Muscle layer of duodenum (tissue), 2 donors: Measurements from ENCODE around the gene ARTN.

Experiments used
- H3K27ac ChIP-seq: one replicate; pipeline ENCODE4 v1.7.0; 2013; ENCODE audit warnings: mild to moderate bottlenecking, low read length
- H3K27me3 ChIP-seq: one replicate; pipeline ENCODE4 v1.7.0; 2013; ENCODE audit warnings: low read depth, mild to moderate bottlenecking, control low read depth, low read length
- H3K36me3 ChIP-seq, 2 donors: one replicate each; pipeline ENCODE4 v1.7.0; 2013; ENCODE audit warnings: low read length in 2 of 2, control low read depth in 1 of 2, mild to moderate bottlenecking in 1 of 2; ENCODE audit not compliant: insufficient read depth in 2 of 2, control insufficient read depth in 1 of 2
- H3K4me1 ChIP-seq, 2 donors: one replicate each; pipeline ENCODE4 v1.7.0; 2013; ENCODE audit warnings: low read length in 2 of 2, mild to moderate bottlenecking in 2 of 2, control low read depth in 1 of 2, moderate library complexity in 1 of 2; ENCODE audit not compliant: insufficient read depth in 2 of 2, control insufficient read depth in 1 of 2
- H3K4me3 ChIP-seq, 2 donors: one replicate each; pipeline ENCODE4 v1.7.0; 2013; ENCODE audit warnings: low read length in 2 of 2, low read depth in 1 of 2, mild to moderate bottlenecking in 1 of 2
- H3K9me3 ChIP-seq, 2 donors: one replicate each; pipeline ENCODE4 v1.7.0; 2013; ENCODE audit warnings: low read length in 2 of 2, control low read depth in 1 of 2, mild to moderate bottlenecking in 1 of 2; ENCODE audit not compliant: control insufficient read depth in 1 of 2
- donor health status: healthy.

Gene ARTN

GRCh38 chr1:43951021-43951985 is 17.7 kb downstream of the ARTN start:
- H3K9me3 ChIP-seq: no peaks in the 10 kb centered on the region
- no peaks in the 10 kb centered on the region for H3K27me3 ChIP-seq
- H3K36me3 ChIP-seq: peaks cover 11 to 13% of the 10 kb centered on the region in 2 donors
- no peak overlapping the region for H3K27ac ChIP-seq
- H3K4me3 ChIP-seq: no peak overlapping the region
- peaks cover 10 to 21% of the 10 kb centered on the region in 2 donors for H3K4me1 ChIP-seq

GRCh38 chr1:43952731-43953346 is 19.2 kb downstream of the ARTN start:
- Histone ChIP-seq H3K4me3 (no peak overlapping the region), H3K27ac (no peak overlapping the region), H3K4me1 (peaks cover 6 to 14% of the 10 kb centered on the region in 2 donors)

GRCh38 chr1:43953361-43953760 is 19.8 kb downstream of the ARTN start:
- H3K27ac ChIP-seq: no peak overlapping the region
- H3K9me3 ChIP-seq: no peaks in the 10 kb centered on the region
- H3K4me3 ChIP-seq: no peak overlapping the region
- peaks cover under 1 to 9% of the 10 kb centered on the region in 2 donors for H3K4me1 ChIP-seq
- H3K36me3 ChIP-seq: peaks cover 30 to 32% of the 10 kb centered on the region in 2 donors
- H3K27me3 ChIP-seq: no peaks in the 10 kb centered on the region

More at GRCh38 chr1:43952731-43953346, 19.2 kb downstream of the ARTN start:
- Histone ChIP-seq H3K36me3 (peaks cover 25 to 26% of the 10 kb centered on the region in 2 donors), H3K9me3 (no peaks in the 10 kb centered on the region), H3K27me3 (no peaks in the 10 kb centered on the region)

- H3K27me3 ChIP-seq: no peaks in the 10 kb centered on the region
- H3K4me1 ChIP-seq: peaks cover 0 to 2% of the 10 kb centered on the region in 2 donors
- no peak overlapping the region for H3K4me3 ChIP-seq
- H3K9me3 ChIP-seq: no peaks in the 10 kb centered on the region
- H3K27ac ChIP-seq: no peak overlapping the region
- H3K36me3 ChIP-seq: peaks cover 37% of the 10 kb centered on the region in 2 donors
Observed at GRCh38 chr1:43954036-43954435, 20.4 kb downstream of the ARTN start.

- Histone ChIP-seq H3K27me3 (no peaks in the 10 kb centered on the region), H3K4me1 (no peaks in the 10 kb centered on the region), H3K9me3 (no peaks in the 10 kb centered on the region), H3K4me3 (no peak overlapping the region), H3K36me3 (peaks cover 43 to 52% of the 10 kb centered on the region in 2 donors), H3K27ac (no peak overlapping the region)
Observed at GRCh38 chr1:43956234-43956633, 22.6 kb downstream of the ARTN start.

GRCh38 chr1:43957407-43958040 is 23.9 kb downstream of the ARTN start:
- Histone ChIP-seq H3K9me3 (no peaks in the 10 kb centered on the region), H3K27ac (no peak overlapping the region), H3K36me3 (peaks cover 54 to 65% of the 10 kb centered on the region in 2 donors), H3K4me3 (no peak overlapping the region), H3K27me3 (no peaks in the 10 kb centered on the region), H3K4me1 (no peaks in the 10 kb centered on the region)

GRCh38 chr1:43958351-43959255 is 25.0 kb downstream of the ARTN start:
- peaks cover 59 to 74% of the 10 kb centered on the region in 2 donors for H3K36me3 ChIP-seq
- no peaks in the 10 kb centered on the region for H3K27me3 ChIP-seq
- H3K9me3 ChIP-seq: no peaks in the 10 kb centered on the region
- no peak overlapping the region for H3K27ac ChIP-seq
- no peaks in the 10 kb centered on the region for H3K4me1 ChIP-seq
- no peak overlapping the region for H3K4me3 ChIP-seq

GRCh38 chr1:43960798-43961197 is 27.2 kb downstream of the ARTN start:
- H3K27ac ChIP-seq: no peak overlapping the region
- H3K27me3 ChIP-seq: no peaks in the 10 kb centered on the region
- H3K4me3 ChIP-seq: no peak overlapping the region
- H3K9me3 ChIP-seq: no peaks in the 10 kb centered on the region
- no peaks in the 10 kb centered on the region for H3K4me1 ChIP-seq
- H3K36me3 ChIP-seq: peaks cover 59 to 84% of the 10 kb centered on the region in 2 donors

- Histone ChIP-seq H3K4me3 (no peak overlapping the region), H3K27ac (no peak overlapping the region), H3K4me1 (no peaks in the 10 kb centered on the region), H3K36me3 (peaks cover 51 to 85% of the 10 kb centered on the region in 2 donors), H3K9me3 (no peaks in the 10 kb centered on the region), H3K27me3 (no peaks in the 10 kb centered on the region)
Observed at GRCh38 chr1:43961692-43962091, 28.1 kb downstream of the ARTN start.

- Histone ChIP-seq H3K27ac (no peak overlapping the region), H3K27me3 (no peaks in the 10 kb centered on the region), H3K9me3 (no peaks in the 10 kb centered on the region), H3K4me1 (no peaks in the 10 kb centered on the region), H3K4me3 (no peak overlapping the region), H3K36me3 (peaks cover 46 to 86% of the 10 kb centered on the region in 2 donors)
Observed at GRCh38 chr1:43962324-43962723, 28.7 kb downstream of the ARTN start.
